ENCODE results near the gene C2CD3.

The C2CD3 gene

GRCh38 chr11:73978576-73979086 lies 192.2 kb downstream of the C2CD3 start:
- DNase-seq, result no peak

GRCh38 chr11:73977856-73978519 lies 192.8 kb downstream of the C2CD3 start:
- no peak for DNase-seq

- DNase-seq, result no peak
Measured at GRCh38 chr11:73976451-73977151, 194.2 kb downstream of the C2CD3 start.

- DNase-seq, result no peak
Measured at GRCh38 chr11:73975479-73975757, 195.4 kb downstream of the C2CD3 start.

DNA sequence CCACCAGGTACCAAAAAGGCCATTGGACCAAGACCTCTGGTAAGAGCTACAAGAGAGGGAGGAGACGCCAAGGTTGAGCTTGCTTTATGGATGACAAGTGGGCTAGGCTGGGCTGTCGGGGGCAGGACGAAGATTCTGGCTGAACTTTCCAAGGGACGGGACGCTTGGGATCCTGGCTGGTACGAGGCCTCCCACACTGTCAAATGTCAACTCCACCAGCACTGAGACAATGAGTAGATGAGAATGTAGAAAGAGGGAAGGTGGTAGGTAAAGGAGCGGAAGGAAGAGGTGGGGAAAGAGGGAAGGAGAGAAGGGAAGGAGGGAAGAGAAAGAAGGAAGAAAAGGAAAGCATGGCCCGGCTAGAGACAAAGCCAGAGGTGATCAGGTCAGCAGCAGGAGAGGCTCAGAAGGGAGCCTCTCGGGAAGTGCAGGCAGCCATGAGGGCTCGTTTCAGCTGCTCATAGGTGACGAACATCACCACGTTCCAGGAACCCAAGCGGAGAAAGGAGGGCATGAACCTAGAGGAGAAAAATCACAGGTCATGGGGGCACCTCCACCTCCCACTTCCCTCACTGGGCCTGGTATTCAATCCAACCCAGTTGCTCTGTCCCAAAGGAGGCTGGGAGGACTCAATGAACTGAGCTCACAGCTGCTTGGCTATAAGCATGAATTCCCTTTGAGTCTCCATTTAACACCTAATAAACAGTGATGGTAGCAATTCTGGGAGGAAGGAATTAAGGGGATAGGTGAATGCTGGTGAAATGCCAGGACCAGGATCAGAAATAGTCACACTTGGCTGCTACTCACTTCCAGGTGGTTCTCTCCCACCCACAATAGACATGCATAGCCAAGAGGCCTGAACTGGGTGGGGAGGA lies 196.0 kb downstream of the C2CD3 start:
- no peak for DNase-seq

GRCh38 chr11:73972620-73973449 lies 198.0 kb downstream of the C2CD3 start:
- peak; percentile 30 for DNase-seq

- peak; percentile 42 for DNase-seq
Measured at GRCh38 chr11:73972187-73972586, 198.6 kb downstream of the C2CD3 start.

- peak; percentile 50 for DNase-seq
Measured at GRCh38 chr11:73971175-73971719, 199.6 kb downstream of the C2CD3 start.

GRCh38 chr11:73969991-73970800 lies 200.6 kb downstream of the C2CD3 start:
- peak; percentile 66 for DNase-seq

DNA sequence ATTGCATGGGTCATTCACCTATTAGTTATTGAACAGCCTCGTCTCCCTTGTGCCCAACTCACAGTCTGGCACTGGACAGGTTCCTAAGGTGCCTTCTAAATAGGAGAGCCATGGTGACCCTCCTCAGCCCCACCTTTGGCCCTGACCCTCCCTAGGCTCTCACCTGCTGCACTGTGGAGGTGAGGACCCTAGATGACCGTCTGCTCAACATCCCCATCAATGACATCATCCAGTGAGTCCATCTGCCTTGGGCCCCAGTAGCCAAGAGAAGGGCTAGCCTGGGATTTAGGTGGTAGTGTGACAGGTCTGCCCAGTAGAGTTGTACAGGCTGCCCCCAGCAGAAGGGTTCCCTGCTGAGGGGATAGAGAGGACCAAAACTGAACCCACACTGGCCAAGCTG lies 201.7 kb downstream of the C2CD3 start:
- DNase-seq, result no peak

GRCh38 chr11:73968356-73968966 lies 202.3 kb downstream of the C2CD3 start:
- no peak for DNase-seq

DNA sequence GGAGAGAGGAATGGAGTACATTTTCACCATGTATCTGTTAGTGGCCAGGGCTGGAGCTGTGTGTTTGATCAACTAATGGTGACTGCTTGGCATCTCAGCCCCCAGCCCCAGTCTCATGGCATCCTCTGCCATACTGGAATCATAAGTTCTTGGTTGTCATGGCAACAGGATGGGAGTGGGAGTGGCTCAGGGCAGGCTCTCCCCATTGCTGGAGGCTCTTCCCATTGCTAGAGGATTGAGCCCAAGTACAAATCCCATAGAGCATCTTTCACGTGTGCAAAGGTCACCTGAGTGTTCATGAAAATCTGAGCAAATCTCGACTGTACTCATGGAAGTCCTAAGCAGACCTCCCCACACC lies 205.1 kb downstream of the C2CD3 start:
- no peak for DNase-seq

GRCh38 chr11:73965076-73965763 lies 205.6 kb downstream of the C2CD3 start:
- DNase-seq, result no peak

- no peak for DNase-seq
Measured at GRCh38 chr11:73963861-73964260, 206.9 kb downstream of the C2CD3 start.

Data from CD4-positive, alpha-beta T cell treated with Interleukin-10 for 1 hour (primary cell).